GM21723 (cell line): ENCODE results near the gene KIF20B.

Experiments
- ATAC-seq: cut with Tn5 transposase; IDR thresholded peaks from one replicate; pipeline ENCODE4 v1.9.1; 2021; ENCODE audit warnings: mild to moderate bottlenecking, moderate library complexity; ENCODE audit not compliant: unreplicated experiment

KIF20B gene, protein sequence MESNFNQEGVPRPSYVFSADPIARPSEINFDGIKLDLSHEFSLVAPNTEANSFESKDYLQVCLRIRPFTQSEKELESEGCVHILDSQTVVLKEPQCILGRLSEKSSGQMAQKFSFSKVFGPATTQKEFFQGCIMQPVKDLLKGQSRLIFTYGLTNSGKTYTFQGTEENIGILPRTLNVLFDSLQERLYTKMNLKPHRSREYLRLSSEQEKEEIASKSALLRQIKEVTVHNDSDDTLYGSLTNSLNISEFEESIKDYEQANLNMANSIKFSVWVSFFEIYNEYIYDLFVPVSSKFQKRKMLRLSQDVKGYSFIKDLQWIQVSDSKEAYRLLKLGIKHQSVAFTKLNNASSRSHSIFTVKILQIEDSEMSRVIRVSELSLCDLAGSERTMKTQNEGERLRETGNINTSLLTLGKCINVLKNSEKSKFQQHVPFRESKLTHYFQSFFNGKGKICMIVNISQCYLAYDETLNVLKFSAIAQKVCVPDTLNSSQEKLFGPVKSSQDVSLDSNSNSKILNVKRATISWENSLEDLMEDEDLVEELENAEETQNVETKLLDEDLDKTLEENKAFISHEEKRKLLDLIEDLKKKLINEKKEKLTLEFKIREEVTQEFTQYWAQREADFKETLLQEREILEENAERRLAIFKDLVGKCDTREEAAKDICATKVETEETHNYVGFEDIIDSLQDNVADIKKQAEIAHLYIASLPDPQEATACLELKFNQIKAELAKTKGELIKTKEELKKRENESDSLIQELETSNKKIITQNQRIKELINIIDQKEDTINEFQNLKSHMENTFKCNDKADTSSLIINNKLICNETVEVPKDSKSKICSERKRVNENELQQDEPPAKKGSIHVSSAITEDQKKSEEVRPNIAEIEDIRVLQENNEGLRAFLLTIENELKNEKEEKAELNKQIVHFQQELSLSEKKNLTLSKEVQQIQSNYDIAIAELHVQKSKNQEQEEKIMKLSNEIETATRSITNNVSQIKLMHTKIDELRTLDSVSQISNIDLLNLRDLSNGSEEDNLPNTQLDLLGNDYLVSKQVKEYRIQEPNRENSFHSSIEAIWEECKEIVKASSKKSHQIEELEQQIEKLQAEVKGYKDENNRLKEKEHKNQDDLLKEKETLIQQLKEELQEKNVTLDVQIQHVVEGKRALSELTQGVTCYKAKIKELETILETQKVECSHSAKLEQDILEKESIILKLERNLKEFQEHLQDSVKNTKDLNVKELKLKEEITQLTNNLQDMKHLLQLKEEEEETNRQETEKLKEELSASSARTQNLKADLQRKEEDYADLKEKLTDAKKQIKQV (N-terminal part only)

DNA sequence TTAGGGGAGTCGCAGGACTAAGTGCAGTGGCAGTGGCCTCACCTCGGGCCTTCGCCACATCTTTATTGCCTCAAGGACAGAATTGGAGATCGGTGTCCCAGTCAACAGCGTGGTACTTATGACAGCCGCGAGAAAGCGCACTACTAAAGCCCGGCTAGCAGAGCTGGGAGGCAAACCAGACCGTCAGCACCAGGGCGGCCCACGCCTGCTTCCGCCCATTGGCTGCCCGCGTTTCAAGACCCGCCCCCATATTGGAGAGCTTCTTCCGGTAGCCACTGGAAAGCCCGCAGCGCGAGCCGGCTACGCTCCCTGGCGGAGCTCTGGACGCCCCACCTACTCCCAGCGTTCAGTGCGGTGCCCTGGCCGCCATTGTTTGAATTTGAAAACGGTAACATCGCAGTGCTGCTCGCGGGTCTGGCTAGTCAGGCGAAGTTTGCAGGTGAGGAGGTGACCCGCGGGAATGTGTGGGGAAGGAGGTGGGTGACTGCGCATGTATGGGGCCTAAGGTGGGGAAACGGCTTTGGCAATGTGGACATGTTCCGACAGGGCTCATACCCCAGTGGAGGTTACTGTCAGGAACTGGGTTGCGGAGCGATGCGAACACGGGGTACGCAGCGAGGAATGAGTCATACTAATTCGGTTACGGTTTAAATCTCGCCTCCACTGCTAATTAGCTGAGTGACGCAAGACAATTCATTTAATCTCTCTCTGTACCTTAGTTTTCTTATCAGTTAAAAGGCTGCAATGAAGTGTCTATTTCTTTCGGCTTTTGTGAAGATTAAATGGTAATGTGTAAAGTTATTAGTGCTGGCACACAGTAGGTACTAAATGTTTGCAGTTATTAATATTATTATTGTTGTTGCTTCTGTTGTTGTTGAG lies at the start of gene KIF20B:
TSS of gene KIF20B (plus strand) at position 349 of the 879 bp plus-strand sequence. CDS start 3,705 bp downstream, outside the sequence.
- peak; percentile 98 for ATAC-seq

DNA sequence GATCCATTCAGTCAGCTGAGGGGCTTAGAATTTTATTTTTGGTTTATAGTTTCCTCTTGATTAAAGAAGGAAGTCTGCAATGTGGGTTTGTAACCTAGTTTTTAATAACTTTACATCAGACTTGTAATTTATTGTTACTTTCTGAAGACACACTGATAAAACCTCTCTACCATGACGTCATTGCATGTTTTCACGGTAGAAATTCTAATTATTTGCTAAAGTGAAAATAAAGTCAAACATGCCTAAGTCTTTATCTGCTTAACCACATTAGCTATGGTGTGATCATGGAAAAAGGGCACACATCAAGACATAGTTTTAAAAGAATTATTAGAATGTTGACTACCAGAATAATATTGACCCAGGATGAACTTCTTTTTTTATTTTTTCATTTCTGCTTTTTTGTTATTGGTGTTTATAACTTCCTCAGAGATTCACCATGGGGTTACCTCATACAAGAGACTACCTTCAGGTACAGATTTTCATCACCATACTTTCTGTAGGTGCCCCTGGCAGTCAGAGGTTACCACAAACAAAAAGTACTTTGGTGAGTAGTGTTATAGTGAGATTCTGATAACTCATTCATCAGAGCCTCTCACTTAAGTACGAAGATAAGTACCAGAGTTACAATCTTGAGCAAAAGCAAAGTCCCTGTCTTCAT lies 49.3 kb upstream of the KIF20B start:
- peak; percentile 60 for ATAC-seq

DNA sequence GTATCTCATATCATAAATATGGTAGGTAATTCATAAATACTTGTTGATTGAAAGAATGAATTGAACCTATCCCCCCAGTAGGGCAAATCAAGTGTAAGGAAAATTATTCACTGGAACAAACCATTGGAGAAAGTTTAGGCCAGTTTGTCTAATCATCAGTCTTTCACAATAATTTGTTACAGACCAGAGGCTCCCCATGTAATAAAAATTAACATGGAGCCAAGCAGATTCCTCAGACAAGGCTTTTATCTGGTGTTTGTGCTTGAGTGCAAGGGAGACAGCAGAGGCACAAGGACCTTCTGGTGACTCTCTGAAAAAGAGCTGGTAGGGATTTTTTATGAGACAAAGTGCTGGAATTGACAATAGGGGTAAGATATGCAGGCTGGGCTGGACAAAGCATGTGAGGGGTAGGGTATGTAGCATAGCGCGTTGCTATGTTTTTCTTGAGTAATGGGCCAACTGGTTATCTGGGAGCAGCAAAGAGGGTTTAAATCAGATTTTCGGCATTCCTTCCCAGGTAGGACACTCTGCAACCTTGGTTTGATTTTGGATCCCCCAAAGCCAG lies 48.5 kb upstream of the KIF20B start:
- ATAC-seq = no peak

DNA sequence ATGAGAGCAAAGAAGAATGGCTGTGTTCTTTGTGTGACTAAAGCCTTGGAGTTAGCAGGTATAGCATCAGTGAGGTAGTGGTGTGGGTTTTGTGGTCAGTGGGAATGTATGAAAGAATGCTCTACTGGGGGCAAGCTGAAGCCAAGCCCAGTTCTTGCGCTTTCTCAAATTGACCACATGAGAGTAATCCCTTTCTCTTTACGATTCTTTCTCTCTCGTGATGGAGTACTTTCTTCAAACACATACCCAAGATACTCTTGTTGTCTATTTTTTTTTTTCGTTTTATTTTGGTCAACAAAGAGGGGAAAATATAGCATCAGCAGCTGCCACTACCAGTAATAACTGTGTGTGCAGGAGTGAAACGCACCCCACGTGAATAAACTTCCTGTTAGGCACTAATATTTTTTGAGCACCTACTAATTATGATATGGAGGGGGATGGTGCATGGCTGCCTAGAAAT lies 48.0 kb upstream of the KIF20B start:
- ATAC-seq = peak; percentile 67

DNA sequence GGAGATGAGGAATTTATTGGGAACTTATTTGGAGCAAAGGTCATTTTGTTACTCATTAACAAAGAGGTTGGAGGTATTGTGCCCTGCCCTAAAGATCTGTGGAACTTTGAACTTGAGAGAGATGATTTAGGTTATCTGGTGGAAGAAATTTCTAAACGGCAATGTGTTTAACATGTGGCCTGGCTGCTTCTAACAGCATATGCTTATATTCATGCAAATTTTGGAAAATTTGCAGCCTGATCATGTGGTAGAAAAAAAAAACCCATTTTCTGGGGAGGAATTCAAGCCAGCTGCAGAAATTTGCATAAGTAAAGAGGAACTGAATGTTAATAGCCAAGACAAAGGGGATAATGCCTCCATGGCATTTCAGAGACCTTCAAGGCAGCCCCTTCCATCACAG lies 45.7 kb upstream of the KIF20B start:
- ATAC-seq = no peak

DNA sequence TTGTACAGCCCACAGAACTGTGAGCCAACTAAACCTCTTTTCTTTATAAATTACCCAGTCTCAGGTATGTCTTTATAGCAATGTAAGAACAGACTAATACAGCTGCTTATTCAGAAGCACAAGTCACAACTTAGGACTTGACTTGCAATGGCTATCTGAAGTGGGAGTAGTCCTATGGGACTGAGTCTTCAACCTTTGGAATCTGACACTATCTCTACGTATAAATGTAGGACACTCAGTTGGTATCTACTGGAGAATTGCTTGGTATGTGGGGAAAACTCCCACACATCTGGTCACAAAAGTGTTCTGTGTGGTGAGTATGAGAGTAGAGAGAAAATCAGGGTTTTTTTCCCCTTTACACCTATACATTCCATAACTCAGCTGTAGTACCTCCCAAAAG lies 44.1 kb upstream of the KIF20B start:
- no peak for ATAC-seq

DNA sequence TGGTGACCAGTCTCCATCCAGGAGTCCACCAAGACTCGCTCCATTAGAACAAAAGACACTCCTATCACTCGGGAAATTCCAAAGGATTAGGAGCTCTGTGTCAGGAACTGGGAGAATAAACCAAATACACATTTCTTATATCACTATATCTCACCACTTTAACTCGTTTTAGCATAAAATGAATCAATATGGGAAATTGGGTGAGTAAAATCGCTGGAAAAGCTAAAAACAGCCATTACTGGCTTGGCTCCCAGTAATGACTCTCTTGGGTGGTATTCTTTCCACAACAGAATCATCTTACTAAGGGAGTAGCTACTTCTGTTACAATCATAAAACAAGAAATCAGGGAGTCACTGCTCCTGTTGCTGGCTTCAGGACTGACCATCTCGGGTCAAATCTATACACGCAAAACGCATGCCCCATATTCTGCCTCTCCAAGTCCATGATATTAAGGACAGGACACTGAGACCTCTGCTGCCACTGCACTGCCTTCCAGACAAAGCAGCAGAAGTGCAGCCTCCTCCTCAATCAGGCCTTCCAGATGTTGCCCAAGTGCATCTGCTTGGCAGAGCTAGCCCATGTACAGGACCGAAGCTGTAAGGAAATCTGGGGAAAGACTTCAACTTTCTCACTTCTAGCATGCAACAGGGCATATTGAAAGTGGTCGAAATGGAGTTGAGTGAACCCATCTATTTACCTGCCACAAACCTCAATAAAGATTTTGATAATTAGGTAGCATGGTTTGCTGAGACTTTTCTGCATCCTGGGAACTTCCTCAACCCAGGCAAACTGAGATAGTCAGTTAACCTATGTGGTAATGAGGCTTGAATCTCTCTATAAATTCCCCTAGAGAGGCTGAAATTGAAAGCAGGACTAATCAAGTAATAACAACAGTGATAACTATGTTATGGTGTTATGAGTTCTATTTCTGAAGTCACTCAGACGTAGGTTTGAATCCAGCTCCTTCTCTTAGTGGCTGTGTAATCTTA lies 42.0 kb upstream of the KIF20B start:
- ATAC-seq = no peak

DNA sequence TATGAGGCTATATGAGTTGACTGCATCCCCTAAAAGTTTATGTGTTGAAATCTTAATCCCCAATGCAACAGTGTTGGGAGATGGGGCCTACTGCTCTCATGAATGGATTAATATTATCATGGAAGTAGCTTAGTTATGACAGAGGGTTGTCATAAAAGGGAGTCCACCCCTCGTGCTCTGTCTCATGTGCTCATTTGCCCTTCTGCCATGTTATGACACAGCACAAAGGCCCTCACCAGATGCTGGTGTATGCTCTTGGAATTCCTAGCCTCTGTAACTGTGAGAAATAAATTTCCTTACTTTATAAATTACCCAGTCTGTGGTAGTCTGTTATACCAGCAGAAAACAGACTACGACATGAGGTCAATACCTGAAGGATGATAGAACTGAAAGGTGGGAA lies 38.8 kb upstream of the KIF20B start:
- ATAC-seq = no peak

DNA sequence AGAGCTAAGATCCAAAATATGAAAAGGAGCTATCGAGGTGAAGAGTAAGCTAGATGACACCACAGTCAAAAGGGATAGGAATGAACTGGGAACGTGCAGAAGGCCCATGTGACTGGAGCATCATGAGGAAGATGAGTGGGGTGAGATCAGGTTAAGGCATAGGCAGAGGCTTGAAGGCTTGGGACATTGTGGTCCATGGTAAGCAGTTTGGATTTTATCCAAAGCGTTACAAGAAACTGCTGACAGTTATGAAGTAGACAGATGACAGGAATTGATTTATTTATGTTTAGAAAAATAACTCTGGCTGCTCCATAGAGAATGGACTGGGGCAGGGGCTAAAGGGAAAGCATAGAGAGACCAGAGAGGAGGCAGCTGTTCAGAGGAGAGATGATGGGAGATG lies 38.2 kb upstream of the KIF20B start:
- no peak for ATAC-seq

DNA sequence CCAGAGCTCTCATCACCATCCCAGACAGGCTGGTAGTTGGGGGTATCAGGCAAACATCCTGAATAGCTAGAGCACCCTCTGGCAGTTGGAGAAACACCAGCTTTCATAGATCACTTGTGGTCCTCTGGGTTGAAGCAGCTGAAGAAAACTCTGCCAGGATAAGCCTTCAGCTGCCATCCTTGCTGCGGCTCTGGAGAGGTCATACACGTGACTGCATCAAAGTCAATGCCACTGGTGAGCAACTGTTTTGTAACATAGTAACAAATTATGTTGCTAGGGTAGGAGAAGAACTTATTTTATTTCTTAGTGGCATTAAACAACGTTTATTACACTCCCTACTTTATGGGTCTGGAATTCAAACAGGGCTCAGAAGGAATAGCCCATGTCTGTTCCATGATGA lies 37.2 kb upstream of the KIF20B start:
- no peak for ATAC-seq

DNA sequence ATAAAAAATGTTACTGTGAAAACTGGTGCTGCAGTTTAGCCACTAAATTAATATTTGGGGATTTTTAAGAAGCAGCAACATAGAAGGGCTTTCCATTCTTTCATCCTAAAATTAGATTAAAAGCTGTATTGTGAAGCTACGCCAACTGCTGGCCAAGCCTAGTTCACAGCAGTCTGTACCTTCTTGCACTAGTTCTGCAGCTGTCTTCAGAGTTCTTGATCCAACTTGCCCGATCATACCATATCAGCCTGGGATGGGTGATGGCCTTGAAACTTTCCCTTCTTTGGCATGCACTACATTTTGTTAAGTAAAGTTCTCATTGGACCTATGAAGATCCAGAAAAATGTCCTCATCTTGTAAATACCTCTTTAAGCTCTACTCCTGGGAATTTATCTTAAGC lies 36.1 kb upstream of the KIF20B start:
- ATAC-seq = no peak

DNA sequence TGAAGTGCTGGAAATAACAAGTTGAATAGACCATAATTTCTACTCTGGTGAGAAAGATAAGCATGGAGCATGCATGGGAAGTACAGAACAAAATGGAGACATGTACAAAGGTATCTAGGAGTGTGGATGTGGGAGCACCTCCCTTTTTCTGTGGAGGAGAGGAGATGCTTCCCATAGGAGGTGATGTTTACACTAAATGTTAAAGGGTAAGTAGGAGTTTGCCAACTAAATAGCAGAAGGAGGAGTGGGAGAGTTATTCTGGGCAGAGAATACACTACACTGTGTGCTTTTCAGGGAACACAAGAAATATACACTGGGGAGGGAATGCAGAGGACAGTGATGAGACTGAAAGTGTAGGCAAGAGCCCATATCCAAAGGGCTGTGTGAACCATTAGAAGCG lies 35.3 kb upstream of the KIF20B start:
- no peak for ATAC-seq

DNA sequence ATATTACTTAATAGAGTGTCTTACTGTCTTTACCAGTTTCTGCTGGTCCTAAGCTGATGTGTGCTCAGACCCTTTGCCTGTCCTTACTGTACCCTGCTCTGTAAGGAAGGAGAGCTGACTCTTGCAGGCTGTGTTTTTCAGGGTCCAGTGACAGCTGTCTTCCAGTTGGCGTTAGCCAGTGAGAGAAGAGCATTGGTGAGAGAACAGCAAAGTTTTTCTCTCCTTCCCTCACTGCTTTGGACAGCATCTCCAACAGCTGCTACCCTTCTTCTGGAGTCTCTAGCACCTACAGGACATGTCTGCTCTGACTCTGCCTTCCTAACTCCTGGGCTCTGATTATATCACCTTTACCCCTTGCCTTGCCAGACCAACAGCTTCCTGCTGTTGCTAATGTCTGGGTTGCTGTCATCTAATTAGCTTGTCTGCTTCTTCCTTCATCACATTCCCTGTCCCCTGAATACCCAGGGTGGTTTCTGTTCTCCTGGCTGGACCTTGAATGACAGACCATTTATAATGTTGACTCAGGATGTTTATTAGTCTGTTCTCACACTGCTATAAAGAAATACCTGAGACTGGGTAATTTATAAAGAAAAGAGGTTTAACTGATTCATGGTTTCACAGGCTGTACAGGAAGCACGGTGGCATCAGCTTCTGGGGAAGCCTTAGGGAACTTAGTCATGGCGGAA lies 32.9 kb upstream of the KIF20B start:
- no peak for ATAC-seq

DNA sequence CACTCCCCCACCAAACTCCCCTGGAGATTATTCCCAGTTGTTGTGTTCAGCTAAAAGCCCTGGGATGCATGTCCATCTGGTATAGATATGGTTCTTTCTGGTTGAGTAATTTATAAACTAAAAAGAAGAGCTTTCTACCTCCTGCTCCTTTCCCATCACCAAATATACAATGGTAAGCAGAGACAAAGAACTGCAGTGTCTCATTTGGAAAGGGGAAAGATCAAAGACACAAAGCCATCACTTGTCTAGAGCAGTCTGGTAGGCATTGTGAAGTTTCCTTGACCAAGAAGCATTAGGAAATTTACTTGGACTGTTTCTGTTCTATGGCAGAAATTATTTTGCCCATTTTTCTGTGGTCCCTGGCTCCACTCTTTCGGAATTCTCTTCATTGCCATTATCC lies 31.4 kb upstream of the KIF20B start:
- no peak for ATAC-seq

DNA sequence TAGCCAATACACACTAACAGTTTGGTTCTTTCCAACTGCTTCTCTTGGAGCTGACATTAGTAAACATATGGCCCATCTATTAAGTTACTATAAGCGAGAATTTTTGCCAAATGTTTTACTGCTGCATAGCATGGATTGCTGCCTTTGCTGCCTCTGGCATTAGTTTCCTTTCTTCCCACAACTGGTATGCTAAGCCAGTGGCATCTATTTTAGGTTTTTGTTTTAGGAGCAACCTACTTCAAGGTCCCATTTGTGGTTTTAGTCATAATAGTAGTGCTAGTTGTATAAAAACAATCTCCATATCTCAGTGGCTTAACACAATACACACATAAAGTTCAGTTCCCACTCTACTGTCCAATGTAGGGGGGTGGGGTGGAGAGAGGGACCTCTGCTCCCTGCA lies 30.5 kb upstream of the KIF20B start:
- ATAC-seq = no peak

DNA sequence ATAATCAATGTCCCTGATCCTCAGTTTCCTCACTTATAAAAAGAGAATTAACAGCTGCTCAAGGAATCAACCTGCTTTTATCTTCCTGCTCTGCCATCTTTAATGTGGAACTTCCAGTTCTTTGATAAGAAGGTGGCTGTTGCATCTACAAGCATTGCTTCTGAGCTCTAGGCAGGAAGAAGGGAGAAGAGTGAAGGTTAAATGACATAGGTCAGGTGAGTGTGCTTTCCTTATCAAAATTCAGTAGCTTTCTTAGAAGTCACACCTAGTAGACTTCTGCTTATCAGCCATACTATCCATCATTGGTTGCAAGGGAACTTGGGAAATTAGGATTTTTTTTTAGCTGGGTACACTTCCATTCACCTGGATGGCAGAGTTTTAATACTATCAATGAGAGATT lies 24.0 kb upstream of the KIF20B start:
- no peak for ATAC-seq

DNA sequence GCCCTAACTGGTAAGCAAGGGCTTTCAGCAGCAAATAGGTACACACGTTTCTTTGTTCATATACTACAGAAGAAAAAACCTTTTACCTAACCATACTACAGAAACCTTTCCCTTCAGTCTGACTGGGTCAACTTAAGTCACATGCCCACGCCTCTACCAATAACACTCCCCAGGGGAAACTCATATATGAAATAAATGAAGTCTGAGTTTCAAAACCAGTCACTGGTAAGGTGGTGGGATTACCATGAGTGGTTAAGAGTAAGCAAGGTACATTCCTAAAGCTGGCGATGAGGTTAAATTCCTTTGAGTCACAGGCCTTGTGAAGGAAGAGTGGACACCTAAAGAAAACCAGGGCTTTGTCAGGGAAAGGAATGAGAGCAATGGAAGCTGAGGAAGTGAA lies 21.4 kb upstream of the KIF20B start:
- ATAC-seq = no peak
